Endothelial cell of umbilical vein (primary cell): ENCODE measurements around the gene TBC1D10A.

ENCODE experiments used
- EZH2 ChIP-seq: IDR thresholded peaks from 2 replicates; pipeline ENCODE4 v1.6.1; 2012; ENCODE audit warnings: borderline replicate concordance, low read depth, mild to moderate bottlenecking, moderate library complexity, low read length, inconsistent platforms; ENCODE audit not compliant: severe bottlenecking
- FOS ChIP-seq: IDR thresholded peaks from 2 replicates; pipeline ENCODE4 v1.6.1; 2011; ENCODE audit warnings: mild to moderate bottlenecking, low read length, moderate library complexity, borderline replicate concordance; ENCODE audit not compliant: insufficient read depth
- GATA2 ChIP-seq: IDR thresholded peaks from 2 replicates; pipeline ENCODE4 v1.7.0; 2011; ENCODE audit warnings: low read depth, mild to moderate bottlenecking, moderate library complexity, mixed read lengths, low read length; ENCODE audit not compliant: insufficient read length, insufficient read depth
- MYC ChIP-seq: IDR thresholded peaks from one replicate; pipeline ENCODE4 v1.6.1; 2011; ENCODE audit warnings: mild to moderate bottlenecking, low read depth, low read length
- POLR2A ChIP-seq: IDR thresholded peaks from 2 replicates; pipeline ENCODE4 v1.6.1; 2012; ENCODE audit warnings: low read depth, mild to moderate bottlenecking, control low read depth, low read length
- POLR2AphosphoS5 ChIP-seq: IDR thresholded peaks from 2 replicates; pipeline ENCODE4 v1.6.1; 2012; ENCODE audit warnings: low read depth, mild to moderate bottlenecking, control low read depth, low read length, moderate library complexity; ENCODE audit not compliant: insufficient read depth
- TF ChIP-seq, protein P1 (sequence below), 2 donors: IDR thresholded peaks; 1 replicate in 1 of 2; 2 replicates in 1 of 2; pipeline ENCODE4 v1.5.1; 2011; ENCODE audit warnings: low read length in 2 of 2, mild to moderate bottlenecking in 2 of 2, moderate library complexity in 2 of 2, control low read depth in 1 of 2, inconsistent platforms in 1 of 2, low read depth in 1 of 2; ENCODE audit not compliant: insufficient read depth in 1 of 2; ENCODE audit errors: extremely low read depth in 1 of 2
- TF ChIP-seq, protein P2 (sequence below): IDR thresholded peaks from 2 replicates; pipeline ENCODE4 v1.6.1; 2011; ENCODE audit not compliant: insufficient read depth, insufficient read length

DNA sequence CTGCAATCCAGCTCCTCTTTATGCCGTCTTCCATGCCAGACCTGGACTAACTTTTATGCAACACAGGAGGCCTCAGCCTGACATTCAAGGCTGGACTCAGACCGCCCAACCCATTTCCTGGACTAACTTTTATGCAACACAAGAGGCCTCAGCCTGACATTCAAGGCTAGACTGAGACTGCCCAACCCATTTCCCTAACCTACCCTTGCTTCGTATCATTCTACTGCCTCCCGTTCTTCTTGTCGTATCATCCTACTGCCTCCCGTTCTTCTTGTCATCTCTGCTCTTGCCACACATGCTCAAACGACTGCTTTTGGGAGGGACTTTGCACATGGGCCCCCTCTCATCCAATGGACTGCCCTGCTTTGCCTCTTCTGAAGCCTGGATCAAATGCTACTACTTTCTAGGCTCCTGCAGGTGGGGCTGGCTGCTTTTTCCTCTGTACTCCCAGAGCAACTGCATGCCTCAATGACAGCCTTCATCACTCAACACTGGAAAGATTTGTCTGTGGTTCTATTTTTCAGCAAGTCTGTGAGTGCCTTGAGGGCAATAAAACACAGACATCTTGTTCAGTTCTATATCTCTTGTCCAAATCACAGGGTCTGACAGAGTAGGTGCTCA lies 7.8 kb downstream of the TBC1D10A start:
- TF ChIP-seq, protein P1, sequence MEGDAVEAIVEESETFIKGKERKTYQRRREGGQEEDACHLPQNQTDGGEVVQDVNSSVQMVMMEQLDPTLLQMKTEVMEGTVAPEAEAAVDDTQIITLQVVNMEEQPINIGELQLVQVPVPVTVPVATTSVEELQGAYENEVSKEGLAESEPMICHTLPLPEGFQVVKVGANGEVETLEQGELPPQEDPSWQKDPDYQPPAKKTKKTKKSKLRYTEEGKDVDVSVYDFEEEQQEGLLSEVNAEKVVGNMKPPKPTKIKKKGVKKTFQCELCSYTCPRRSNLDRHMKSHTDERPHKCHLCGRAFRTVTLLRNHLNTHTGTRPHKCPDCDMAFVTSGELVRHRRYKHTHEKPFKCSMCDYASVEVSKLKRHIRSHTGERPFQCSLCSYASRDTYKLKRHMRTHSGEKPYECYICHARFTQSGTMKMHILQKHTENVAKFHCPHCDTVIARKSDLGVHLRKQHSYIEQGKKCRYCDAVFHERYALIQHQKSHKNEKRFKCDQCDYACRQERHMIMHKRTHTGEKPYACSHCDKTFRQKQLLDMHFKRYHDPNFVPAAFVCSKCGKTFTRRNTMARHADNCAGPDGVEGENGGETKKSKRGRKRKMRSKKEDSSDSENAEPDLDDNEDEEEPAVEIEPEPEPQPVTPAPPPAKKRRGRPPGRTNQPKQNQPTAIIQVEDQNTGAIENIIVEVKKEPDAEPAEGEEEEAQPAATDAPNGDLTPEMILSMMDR (IDR thresholded peaks at IDR 0.05; ENCODE audit: extremely low read depth in 1 of 2, insufficient read depth in 1 of 2, low read depth in 1 of 2, low read length in 2 of 2): no peak
- no peak for TF ChIP-seq POLR2A
- TF ChIP-seq, protein P2, sequence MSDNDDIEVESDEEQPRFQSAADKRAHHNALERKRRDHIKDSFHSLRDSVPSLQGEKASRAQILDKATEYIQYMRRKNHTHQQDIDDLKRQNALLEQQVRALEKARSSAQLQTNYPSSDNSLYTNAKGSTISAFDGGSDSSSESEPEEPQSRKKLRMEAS: no peak
- TF ChIP-seq MYC: no peak
- TF ChIP-seq GATA2: no peak
- TF ChIP-seq POLR2AphosphoS5: no peak
- no peak for TF ChIP-seq EZH2
- TF ChIP-seq FOS: no peak
